Upper lobe of left lung (tissue), 4 donors: ENCODE data around the gene TSG101.

ENCODE experiments used
- CTCF ChIP-seq, 6 experiments: fragments of 450-650 bp in 4 of 6; fragments of 200-600 bp in 2 of 6; sonication (generic) in 2 of 6; IDR thresholded peaks; one replicate each; pipeline ENCODE4 v1.5.1; 2016 to 2019; ENCODE audit warnings: antibody characterized with exemption in 6 of 6
- POLR2A ChIP-seq, 4 donors: fragments of 450-650 bp; IDR thresholded peaks; one replicate each; pipeline ENCODE4 v1.5.1; 2016 to 2017; ENCODE audit warnings: antibody characterized with exemption in 4 of 4, mild to moderate bottlenecking in 2 of 4

- TF ChIP-seq CTCF (IDR thresholded peaks at IDR 0.05) (no peak), POLR2A (IDR thresholded peaks at IDR 0.05) (no peak)
Observed at GRCh38 chr11:18501629-18502028, 25.1 kb downstream of the TSG101 start.
